Thymus (tissue), 11 donors: Measurements from ENCODE around the gene CENPP. TPM values are rescaled to one million over a fixed set of nuclear protein-coding genes. Genes with fewer than 3 reads are reported as not detected.

ENCODE experiments used
- DNase-seq, 9 donors: peaks; one replicate each; pipeline ENCODE4 v3.0.0-alpha.2; 2013; ENCODE audit warnings: low spot score in 9 of 9, low read depth in 6 of 9, missing footprints in 1 of 9
- H3K27ac ChIP-seq, 2 donors: one replicate each; pipeline ENCODE4 v1.5.1; 2013; ENCODE audit warnings: control low read depth in 1 of 2, low read depth in 1 of 2, low read length in 1 of 2, mild to moderate bottlenecking in 1 of 2, moderate library complexity in 1 of 2
- H3K27me3 ChIP-seq, 2 donors: one replicate each; pipeline ENCODE4 v1.5.1; 2013; ENCODE audit warnings: low read length in 1 of 2; ENCODE audit not compliant: control insufficient read depth in 2 of 2, insufficient read depth in 1 of 2
- H3K36me3 ChIP-seq, 2 donors: one replicate each; pipeline ENCODE4 v1.5.1; 2013; ENCODE audit warnings: low read length in 1 of 2, mild to moderate bottlenecking in 1 of 2, moderate library complexity in 1 of 2; ENCODE audit not compliant: control insufficient read depth in 2 of 2, insufficient read depth in 2 of 2
- H3K4me1 ChIP-seq, 2 donors: one replicate each; pipeline ENCODE4 v1.5.1; 2013; ENCODE audit warnings: low read length in 2 of 2; ENCODE audit not compliant: control insufficient read depth in 2 of 2, insufficient read depth in 2 of 2
- H3K4me3 ChIP-seq, 2 donors: one replicate each; pipeline ENCODE4 v1.5.1; 2013; ENCODE audit warnings: low read length in 2 of 2, control low read depth in 1 of 2, mild to moderate bottlenecking in 1 of 2
- H3K9me3 ChIP-seq, 2 donors: one replicate each; pipeline ENCODE4 v1.5.1; 2013; ENCODE audit warnings: low read length in 1 of 2, mild to moderate bottlenecking in 1 of 2; ENCODE audit not compliant: control insufficient read depth in 2 of 2, insufficient read depth in 1 of 2
- WGBS: extraction: QIAGEN DNeasy Blood & Tissue Kit; methylation state at CpG from one replicate; pipeline ENCODE4 v1.1.7; 2013; 5-methylcytosine and 5-hydroxymethylcytosine counted together
- polyA plus RNA-seq: library from polyadenylated mRNA; stranded (reverse); fragments of 200-250 nt; gene quantifications from one replicate; pipeline ENCODE4 v1.2.3, GENCODE V29; 2013
- total RNA-seq: library from RNA; stranded (reverse); fragments of 120-200 nt; gene quantifications from one replicate; pipeline ENCODE4 v1.2.4, GENCODE V29; 2013
- donor health status: healthy.

CENPP gene
- total and polyA plus RNA-seq, 2 donors = 3.9 to 13.8 TPM

- H3K36me3 ChIP-seq = peaks cover 17 to 26% of the 10 kb centered on the region in 2 donors
- H3K9me3 ChIP-seq = no peaks in the 10 kb centered on the region
- no peak overlapping the region for H3K4me3 ChIP-seq
- WGBS = 95% methylated on average over 5 of the region's 5 CpGs
- no peak overlapping the region for H3K27ac ChIP-seq
- DNase-seq = no peak
- H3K4me1 ChIP-seq = peaks cover 0 to 11% of the 10 kb centered on the region in 2 donors
- H3K27me3 ChIP-seq = no peaks in the 10 kb centered on the region
Measured at GRCh38 chr9:92661127-92661526, 335.4 kb downstream of the CENPP start.

GRCh38 chr9:92661743-92662142 lies 336.0 kb downstream of the CENPP start:
- 95% methylated on average over 4 of the region's 4 CpGs for WGBS
- Histone ChIP-seq H3K9me3 (no peaks in the 10 kb centered on the region), H3K4me3 (no peak overlapping the region), H3K36me3 (peaks cover 20 to 25% of the 10 kb centered on the region in 2 donors), H3K27ac (no peak overlapping the region), H3K27me3 (no peaks in the 10 kb centered on the region), H3K4me1 (peaks cover 0 to 11% of the 10 kb centered on the region in 2 donors)
- DNase-seq = no peak

GRCh38 chr9:92663126-92663525 lies 337.4 kb downstream of the CENPP start:
- Histone ChIP-seq H3K4me1 (peaks cover 0 to 11% of the 10 kb centered on the region in 2 donors), H3K36me3 (peaks cover 10 to 17% of the 10 kb centered on the region in 2 donors), H3K9me3 (no peaks in the 10 kb centered on the region), H3K4me3 (no peak overlapping the region), H3K27me3 (no peaks in the 10 kb centered on the region), H3K27ac (no peak overlapping the region)
- DNase-seq = no peak
- WGBS = 96% methylated on average over 3 of the region's 3 CpGs

- H3K4me3 ChIP-seq = no peak overlapping the region
- H3K27ac ChIP-seq = no peak overlapping the region
- no peak for DNase-seq
- WGBS = 97% methylated on average over 10 of the region's 10 CpGs
- H3K4me1 ChIP-seq = peaks cover 8 to 15% of the 10 kb centered on the region in 2 donors
- peaks cover 6 to 11% of the 10 kb centered on the region in 2 donors for H3K36me3 ChIP-seq
- no peaks in the 10 kb centered on the region for H3K9me3 ChIP-seq
- no peaks in the 10 kb centered on the region for H3K27me3 ChIP-seq
Measured at GRCh38 chr9:92663951-92664350, 338.2 kb downstream of the CENPP start.

- H3K27ac ChIP-seq = peak overlapping the region in 1 of 2 donors; percentile 19
- 91% methylated on average over 13 of the region's 13 CpGs for WGBS
Measured at GRCh38 chr9:92664394-92665152, 338.8 kb downstream of the CENPP start.

GRCh38 chr9:92665836-92666235 lies 340.1 kb downstream of the CENPP start:
- Histone ChIP-seq H3K27ac (no peak overlapping the region), H3K36me3 (peaks cover 6 to 11% of the 10 kb centered on the region in 2 donors), H3K9me3 (no peaks in the 10 kb centered on the region), H3K27me3 (no peaks in the 10 kb centered on the region), H3K4me1 (peaks cover 13 to 21% of the 10 kb centered on the region in 2 donors), H3K4me3 (no peak overlapping the region)
- 98% methylated on average over 3 of the region's 3 CpGs for WGBS
- DNase-seq = no peak

More at GRCh38 chr9:92664394-92665152, 338.8 kb downstream of the CENPP start:
- Histone ChIP-seq H3K4me3 (no peak overlapping the region), H3K4me1 (peaks cover 13 to 20% of the 10 kb centered on the region in 2 donors), H3K36me3 (peaks cover 6 to 11% of the 10 kb centered on the region in 2 donors), H3K9me3 (no peaks in the 10 kb centered on the region), H3K27me3 (no peaks in the 10 kb centered on the region)
- peak in 2 of 9 donors; percentile 17 to 40 for DNase-seq

- peaks cover 16 to 25% of the 10 kb centered on the region in 2 donors for H3K4me1 ChIP-seq
- H3K27ac ChIP-seq = no peak overlapping the region
- H3K27me3 ChIP-seq = no peaks in the 10 kb centered on the region
- no peaks in the 10 kb centered on the region for H3K9me3 ChIP-seq
- H3K36me3 ChIP-seq = peaks cover 6 to 11% of the 10 kb centered on the region in 2 donors
- 96% methylated on average over 6 of the region's 6 CpGs for WGBS
- H3K4me3 ChIP-seq = no peak overlapping the region
- DNase-seq = no peak
Measured at GRCh38 chr9:92666236-92666635, 340.5 kb downstream of the CENPP start.

- DNase-seq = no peak
- Histone ChIP-seq H3K9me3 (no peaks in the 10 kb centered on the region), H3K4me3 (no peak overlapping the region), H3K4me1 (peaks cover 20 to 28% of the 10 kb centered on the region in 2 donors), H3K27ac (no peak overlapping the region), H3K36me3 (peaks cover 6 to 11% of the 10 kb centered on the region in 2 donors), H3K27me3 (no peaks in the 10 kb centered on the region)
- WGBS = 98% methylated on average over 8 of the region's 8 CpGs
Measured at GRCh38 chr9:92666912-92667532, 341.3 kb downstream of the CENPP start.
